Caki2 (cell line): ENCODE results near the gene SNX4. TPM values are rescaled to one million over a fixed set of nuclear protein-coding genes. Genes with fewer than 3 reads are reported as not detected.
"Not testable (repeated sequence)": the region's sequence is repeated elsewhere in the genome, so short reads cannot be mapped to it uniquely, and the experiment has no call there.

Experiments used
- DNase-seq: peaks from one replicate; pipeline ENCODE4 v3.0.0-alpha.2; 2015; ENCODE audit warnings: low read depth
- in situ Hi-C: cut with HindIII; loops from 2 replicates; pipeline ENCODE4 v1.10.0; 2016; ENCODE audit warnings: low sequenced_read_pairs, low pct_unique_long_range_greater_than_20kb, mixed read lengths
- total RNA-seq: library from RNA; depleted of rRNA; stranded (reverse); fragments of >200 nt; shearing (Covaris generic); gene quantifications from 2 replicates; pipeline ENCODE4 v1.2.3, GENCODE V29; 2014; ENCODE audit warnings: low replicate concordance; rRNA removed

The SNX4 gene
- total RNA-seq, 1 experiment from 2014 or later, result 10.6 TPM

GRCh38 chr3:125418306-125418705 is 101.7 kb downstream of the SNX4 start:
- in situ Hi-C loops, result no loop called here
- no peak for DNase-seq

GRCh38 chr3:125416235-125416634 is 103.8 kb downstream of the SNX4 start:
- in situ Hi-C loops, result no loop called here
- DNase-seq, result no peak

- no peak for DNase-seq
- in situ Hi-C loops, result no loop called here
These were observed 105.3 kb downstream of the SNX4 start for GRCh38 chr3:125414669-125415068.

GRCh38 chr3:125410922-125411321 is 109.1 kb downstream of the SNX4 start:
- in situ Hi-C loops, result no loop called here
- no peak for DNase-seq

GRCh38 chr3:125406070-125406469 is 113.9 kb downstream of the SNX4 start:
- DNase-seq, result no peak
- in situ Hi-C loops, result no loop called here

- DNase-seq, in situ Hi-C loops: not testable (repeated sequence)
These were observed 114.5 kb downstream of the SNX4 start for GRCh38 chr3:125405515-125405914.

GRCh38 chr3:125403789-125404188 is 116.2 kb downstream of the SNX4 start:
- in situ Hi-C loops, result no loop called here

GRCh38 chr3:125402639-125403038 is 117.4 kb downstream of the SNX4 start:
- in situ Hi-C loops, result no loop called here
- no peak for DNase-seq

More at GRCh38 chr3:125403789-125404188, 116.2 kb downstream of the SNX4 start:
- no peak for DNase-seq

- in situ Hi-C loops, result no loop called here
- DNase-seq, result no peak
These were observed 118.6 kb downstream of the SNX4 start for GRCh38 chr3:125401402-125401801.

GRCh38 chr3:125398952-125399351 is 121.0 kb downstream of the SNX4 start:
- in situ Hi-C loops, result no loop called here
- DNase-seq, result no peak

Other genes with a start within 250 kb of the SNX4 start
- 15.2 and 21.3 TPM in 2 replicates for gene ZNF148, start 144.9 kb downstream of the SNX4 start, total RNA-seq
- gene OSBPL11, start 75.3 kb upstream of the SNX4 start, total RNA-seq, result 5.5 and 6.2 TPM in 2 replicates